Uterus (tissue), 4 donors: ENCODE results near the gene ITK. TPM values are rescaled to one million over a fixed set of nuclear protein-coding genes. Genes with fewer than 3 reads are reported as not detected.

Experiments
- DNase-seq, 2 donors: peaks; one replicate each; pipeline ENCODE4 v3.0.0-alpha.2; 2019 to 2020
- H3K27ac ChIP-seq, 2 donors: fragments of 200-600 bp; sonication (generic); 1 replicate in 1 of 2; 2 replicates in 1 of 2; pipeline ENCODE4 v1.5.1; 2016 to 2018
- H3K27me3 ChIP-seq, 2 donors: fragments of 200-600 bp; sonication (generic); one replicate each; pipeline ENCODE4 v1.5.1; 2018 to 2019; ENCODE audit warnings: control low read depth in 1 of 2
- H3K36me3 ChIP-seq, 2 donors: fragments of 200-600 bp; sonication (generic); one replicate each; pipeline ENCODE4 v1.5.1; 2019; ENCODE audit warnings: control low read depth in 1 of 2
- H3K4me1 ChIP-seq, 2 donors: fragments of 200-600 bp; sonication (generic); one replicate each; pipeline ENCODE4 v1.5.1; 2018 to 2019; ENCODE audit warnings: control low read depth in 1 of 2
- H3K4me3 ChIP-seq, 2 donors: fragments of 200-600 bp; sonication (generic); 1 replicate in 1 of 2; 2 replicates in 1 of 2; pipeline ENCODE4 v1.5.1; 2018 to 2019; ENCODE audit warnings: mild to moderate bottlenecking in 1 of 2
- H3K9me3 ChIP-seq, 2 donors: fragments of 200-600 bp; sonication (generic); one replicate each; pipeline ENCODE4 v1.5.1; 2019; ENCODE audit warnings: control low read depth in 1 of 2
- CTCF ChIP-seq, 4 experiments: fragments of 200-600 bp in 2 of 4; fragments of 450-650 bp in 2 of 4; sonication (generic) in 2 of 4; IDR thresholded peaks; one replicate each; pipeline ENCODE4 v1.5.1; 2016 to 2019; ENCODE audit warnings: antibody characterized with exemption in 4 of 4, mild to moderate bottlenecking in 2 of 4, moderate library complexity in 1 of 4
- POLR2A ChIP-seq, 2 donors: fragments of 450-650 bp; IDR thresholded peaks; one replicate each; pipeline ENCODE4 v1.6.1; 2016; ENCODE audit warnings: antibody characterized with exemption in 2 of 2, mild to moderate bottlenecking in 1 of 2, moderate library complexity in 1 of 2
- intact Hi-C: fragments of 100-400 bp; cut with DNase I; formaldehyde crosslinking; loops from one replicate; pipeline ENCODE4 v1.15.1; 2023; ENCODE audit warnings: low total_unique reads
- total RNA-seq, 4 donors: library from RNA; depleted of rRNA in 3 of 4; stranded (reverse); fragments of >200 nt in 3 of 4; gene quantifications; one replicate each; pipeline versions ENCODE4 v1.1.0 to v1.2.4, GENCODE V29; 2014 to 2023
- donor health status: DM: yes; HTN: yes; CAD: no.

Gene ITK
- total RNA-seq, 4 donors from 2014 or later, result 0.41 to 2.8 (median 1.8) TPM

DNA sequence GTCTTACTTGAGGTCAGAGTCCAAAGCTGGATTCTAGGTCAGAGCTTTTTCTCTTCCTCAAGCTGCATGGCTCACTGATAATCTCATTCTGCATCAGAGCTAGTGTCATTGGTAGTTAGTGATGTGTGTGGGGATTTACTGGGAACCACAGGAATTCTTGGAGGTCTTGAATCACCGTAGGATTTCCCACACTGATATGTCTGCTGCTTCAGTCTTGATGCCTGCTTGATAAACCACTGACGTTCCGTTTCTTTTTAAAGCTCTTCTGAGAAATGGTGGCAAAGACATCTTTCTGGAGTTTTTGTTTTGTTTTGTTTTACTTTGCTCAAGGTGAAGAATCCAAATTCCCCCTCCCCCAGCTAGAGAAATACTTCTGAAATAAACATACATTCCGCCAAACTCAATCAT is 13.4 kb upstream of the ITK start:
- TF ChIP-seq POLR2A (IDR thresholded peaks at IDR 0.05), result no peak
- no peak for TF ChIP-seq CTCF (IDR thresholded peaks at IDR 0.05)

GRCh38 chr5:157168286-157168685 is 12.4 kb upstream of the ITK start:
- intact Hi-C loops, result no loop called here
- no peaks in the 10 kb centered on the region for H3K4me1 ChIP-seq
- H3K4me3 ChIP-seq, result no peak overlapping the region
- H3K36me3 ChIP-seq, result no peaks in the 10 kb centered on the region
- DNase-seq, result no peak
- no peaks in the 10 kb centered on the region for H3K9me3 ChIP-seq
- TF ChIP-seq CTCF (IDR thresholded peaks at IDR 0.05) (no peak), POLR2A (IDR thresholded peaks at IDR 0.05) (no peak)
- H3K27ac ChIP-seq, result no peak overlapping the region
- H3K27me3 ChIP-seq, result no peaks in the 10 kb centered on the region

More for the DNA sequence above, 13.4 kb upstream of the ITK start:
- Histone ChIP-seq H3K4me1 (no peaks in the 10 kb centered on the region), H3K4me3 (no peak overlapping the region), H3K9me3 (no peaks in the 10 kb centered on the region), H3K36me3 (no peaks in the 10 kb centered on the region), H3K27ac (no peak overlapping the region), H3K27me3 (no peaks in the 10 kb centered on the region)
- no peak for DNase-seq
- intact Hi-C loops, result no loop called here

GRCh38 chr5:157172403-157172802 is 8.2 kb upstream of the ITK start:
- no peaks in the 10 kb centered on the region for H3K36me3 ChIP-seq
- TF ChIP-seq CTCF (IDR thresholded peaks at IDR 0.05), result no peak
- no peak for TF ChIP-seq POLR2A (IDR thresholded peaks at IDR 0.05)
- H3K4me3 ChIP-seq, result no peak overlapping the region
- no peak overlapping the region for H3K27ac ChIP-seq
- no peaks in the 10 kb centered on the region for H3K27me3 ChIP-seq
- intact Hi-C loops, result no loop called here
- no peaks in the 10 kb centered on the region for H3K4me1 ChIP-seq
- no peaks in the 10 kb centered on the region for H3K9me3 ChIP-seq
- DNase-seq, result no peak

DNA sequence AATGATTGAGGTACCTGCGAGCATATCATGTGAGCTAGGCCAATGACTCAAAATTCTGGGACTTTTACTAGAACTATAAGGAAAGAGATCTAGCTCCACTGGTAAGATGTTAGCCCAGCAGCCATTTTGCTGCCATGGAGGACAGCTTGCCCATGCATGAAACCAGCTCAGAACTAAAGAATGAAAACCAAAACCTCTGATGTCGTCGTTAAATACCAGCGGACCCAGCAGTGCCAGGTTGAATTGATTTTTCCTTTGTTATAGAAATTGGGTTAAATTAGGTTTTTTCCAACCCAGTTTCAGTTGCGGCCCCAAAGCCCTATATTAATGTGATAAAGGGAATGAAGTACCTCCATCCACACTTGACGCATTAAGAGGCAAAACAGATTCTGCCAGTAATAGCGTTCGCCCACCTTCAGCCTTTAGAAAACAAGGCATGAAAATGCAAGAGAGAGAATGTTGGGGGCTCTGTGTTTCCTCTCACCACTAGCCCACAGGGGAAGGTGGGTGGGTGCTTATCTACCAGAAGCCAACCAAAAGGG is 5.5 kb upstream of the ITK start:
- H3K4me3 ChIP-seq, result no peak overlapping the region
- no peaks in the 10 kb centered on the region for H3K27me3 ChIP-seq
- no peaks in the 10 kb centered on the region for H3K9me3 ChIP-seq
- no peak for DNase-seq
- TF ChIP-seq POLR2A (IDR thresholded peaks at IDR 0.05) (no peak), CTCF (IDR thresholded peaks at IDR 0.05) (no peak)
- H3K4me1 ChIP-seq, result no peaks in the 10 kb centered on the region
- H3K36me3 ChIP-seq, result no peaks in the 10 kb centered on the region
- intact Hi-C loops, result no loop called here
- no peak overlapping the region for H3K27ac ChIP-seq

GRCh38 chr5:157177953-157178352 is 2.7 kb upstream of the ITK start:
- Histone ChIP-seq H3K4me1 (no peaks in the 10 kb centered on the region), H3K36me3 (no peaks in the 10 kb centered on the region), H3K27ac (no peak overlapping the region), H3K4me3 (no peak overlapping the region), H3K27me3 (no peaks in the 10 kb centered on the region), H3K9me3 (no peaks in the 10 kb centered on the region)
- no peak for TF ChIP-seq CTCF (IDR thresholded peaks at IDR 0.05)
- DNase-seq, result no peak
- intact Hi-C loops, result no loop called here
